ENCODE data around the gene ATF7.

DNA sequence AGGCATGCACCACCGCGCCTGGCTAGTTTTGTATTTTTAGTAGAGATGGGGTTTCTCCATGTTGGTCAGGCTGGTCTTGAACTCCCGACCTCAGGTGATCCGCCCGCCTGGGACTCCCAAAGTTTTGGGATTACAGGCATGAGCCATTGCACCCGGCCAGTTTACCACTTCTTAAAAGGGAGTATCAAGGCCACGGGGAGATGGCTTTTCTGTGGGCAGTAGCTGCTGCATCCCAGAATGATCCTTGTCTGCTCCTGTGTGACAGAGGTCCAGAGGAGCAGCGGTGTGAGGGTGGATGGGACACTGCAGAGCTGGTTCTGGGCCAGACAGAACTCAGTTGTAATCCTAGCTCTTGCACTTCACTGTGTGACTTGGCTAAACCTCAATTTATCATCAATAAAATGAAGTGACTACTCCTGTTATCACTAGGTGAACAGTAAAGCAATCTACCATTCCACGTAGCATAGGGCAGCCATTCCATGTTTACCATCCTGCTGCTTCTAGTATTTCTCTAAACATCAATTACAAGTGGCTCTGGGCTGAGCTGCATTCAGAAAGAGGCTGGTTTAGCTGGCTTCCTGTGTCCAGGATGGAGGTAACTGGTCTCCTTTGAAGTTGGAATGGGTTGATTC is 115.9 kb downstream of the ATF7 start:
- TF ChIP-seq, protein P1, sequence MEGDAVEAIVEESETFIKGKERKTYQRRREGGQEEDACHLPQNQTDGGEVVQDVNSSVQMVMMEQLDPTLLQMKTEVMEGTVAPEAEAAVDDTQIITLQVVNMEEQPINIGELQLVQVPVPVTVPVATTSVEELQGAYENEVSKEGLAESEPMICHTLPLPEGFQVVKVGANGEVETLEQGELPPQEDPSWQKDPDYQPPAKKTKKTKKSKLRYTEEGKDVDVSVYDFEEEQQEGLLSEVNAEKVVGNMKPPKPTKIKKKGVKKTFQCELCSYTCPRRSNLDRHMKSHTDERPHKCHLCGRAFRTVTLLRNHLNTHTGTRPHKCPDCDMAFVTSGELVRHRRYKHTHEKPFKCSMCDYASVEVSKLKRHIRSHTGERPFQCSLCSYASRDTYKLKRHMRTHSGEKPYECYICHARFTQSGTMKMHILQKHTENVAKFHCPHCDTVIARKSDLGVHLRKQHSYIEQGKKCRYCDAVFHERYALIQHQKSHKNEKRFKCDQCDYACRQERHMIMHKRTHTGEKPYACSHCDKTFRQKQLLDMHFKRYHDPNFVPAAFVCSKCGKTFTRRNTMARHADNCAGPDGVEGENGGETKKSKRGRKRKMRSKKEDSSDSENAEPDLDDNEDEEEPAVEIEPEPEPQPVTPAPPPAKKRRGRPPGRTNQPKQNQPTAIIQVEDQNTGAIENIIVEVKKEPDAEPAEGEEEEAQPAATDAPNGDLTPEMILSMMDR (IDR thresholded peaks at IDR 0.05), result no peak
- TF ChIP-seq POLR2A (IDR thresholded peaks at IDR 0.05) (no peak), POLR2AphosphoS5 (IDR thresholded peaks at IDR 0.05) (peak; percentile 58)
